ENCODE data around the gene B9D2.

GRCh38 chr19:41335467-41335866, 28.5 kb downstream of the B9D2 start:
- no peak for TF ChIP-seq CTCF (IDR thresholded peaks at IDR 0.05)
- no peak for TF ChIP-seq POLR2A (IDR thresholded peaks at IDR 0.05)
